Measurements from ENCODE around the gene TJP3.

The TJP3 gene

DNA sequence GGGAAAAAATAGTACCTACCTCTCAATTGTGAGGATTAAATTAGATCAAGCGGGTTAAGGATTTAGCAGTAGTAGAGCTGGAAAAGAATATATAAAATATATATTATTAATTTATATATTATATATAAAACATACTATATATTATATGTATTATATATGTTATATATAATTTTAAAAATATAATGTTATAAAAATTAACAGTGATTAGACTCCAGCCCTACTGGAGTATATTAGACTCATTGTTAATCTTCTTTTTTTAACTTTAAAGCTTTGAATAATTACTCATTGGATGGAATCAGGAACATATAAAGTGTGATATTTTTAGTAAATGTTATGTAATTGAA is 53.9 kb downstream of the TJP3 start:
- no peak for TF ChIP-seq FOXM1 (IDR thresholded peaks at IDR 0.05; ENCODE audit: borderline replicate concordance, low read depth)
- no peak for TF ChIP-seq NFIC (IDR thresholded peaks at IDR 0.05)
- TF ChIP-seq TAF1 (IDR thresholded peaks at IDR 0.05; ENCODE audit: low read depth): no peak
- TF ChIP-seq, protein P1, sequence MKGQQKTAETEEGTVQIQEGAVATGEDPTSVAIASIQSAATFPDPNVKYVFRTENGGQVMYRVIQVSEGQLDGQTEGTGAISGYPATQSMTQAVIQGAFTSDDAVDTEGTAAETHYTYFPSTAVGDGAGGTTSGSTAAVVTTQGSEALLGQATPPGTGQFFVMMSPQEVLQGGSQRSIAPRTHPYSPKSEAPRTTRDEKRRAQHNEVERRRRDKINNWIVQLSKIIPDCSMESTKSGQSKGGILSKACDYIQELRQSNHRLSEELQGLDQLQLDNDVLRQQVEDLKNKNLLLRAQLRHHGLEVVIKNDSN (IDR thresholded peaks at IDR 0.05): no peak
- no peak for TF ChIP-seq CREB1 (IDR thresholded peaks at IDR 0.05; ENCODE audit: low read depth)
- TF ChIP-seq RAD21 (IDR thresholded peaks at IDR 0.05; ENCODE audit: low read depth): no peak
- TF ChIP-seq YY1 (IDR thresholded peaks at IDR 0.05; ENCODE audit: low read depth): no peak
- TF ChIP-seq TCF12 (IDR thresholded peaks at IDR 0.05; ENCODE audit: low read depth): no peak
- no peak for TF ChIP-seq CEBPB (IDR thresholded peaks at IDR 0.05)
- TF ChIP-seq MAX (IDR thresholded peaks at IDR 0.05): no peak

DNA sequence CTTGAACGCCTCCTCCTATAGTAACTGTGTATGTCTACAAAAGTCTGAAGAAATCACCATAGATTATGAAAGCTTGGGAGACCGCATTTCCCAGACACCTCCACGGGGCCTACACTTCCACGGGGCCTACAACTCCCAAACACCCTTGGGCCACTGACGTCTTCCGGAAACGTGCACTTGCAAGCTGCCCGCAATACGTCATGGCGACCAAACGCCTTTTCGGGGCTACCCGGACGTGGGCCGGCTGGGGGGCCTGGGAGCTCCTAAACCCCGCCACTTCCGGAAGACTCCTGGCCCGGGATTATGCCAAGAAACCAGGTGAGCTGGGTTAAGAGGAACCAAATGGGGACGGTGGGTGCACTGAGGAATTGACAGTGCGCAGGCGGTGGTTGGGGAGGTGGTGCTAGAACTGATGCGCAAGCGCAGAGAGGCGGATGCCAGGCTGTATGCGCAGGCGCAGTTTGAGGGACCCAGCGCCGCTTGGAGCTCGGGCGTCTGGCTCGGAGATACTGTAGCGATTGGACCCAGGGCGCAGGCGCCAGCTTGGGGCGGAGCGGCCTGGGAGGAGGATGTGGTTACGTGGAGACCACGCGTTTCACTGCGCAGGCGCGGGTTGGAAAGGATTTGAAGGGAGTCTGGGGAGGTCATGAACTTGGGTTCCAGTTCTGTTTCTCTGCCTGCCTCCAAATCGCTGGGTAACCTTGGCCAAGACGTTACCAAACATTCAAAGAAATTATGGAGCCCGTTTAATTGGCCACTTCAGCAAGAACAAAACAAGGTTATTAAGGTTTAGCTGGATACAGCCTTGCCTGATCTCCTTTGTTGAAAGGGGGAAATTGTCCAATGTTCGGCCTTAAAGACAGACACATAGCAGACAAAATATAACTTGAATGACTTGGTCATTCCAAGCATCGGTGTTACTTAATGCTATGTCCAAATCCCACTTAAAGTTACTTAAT is 54.6 kb downstream of the TJP3 start, which contains the start of gene MRPL54:
MRPL54 (plus strand) TSS at position 182 of the 959 bp plus-strand sequence; CDS start at position 201, 19 bp downstream.
- TF ChIP-seq EGR1 (IDR thresholded peaks at IDR 0.05): 0 out of 2 replicates have a peak, but pooled peaks have one; percentile 12
- TF ChIP-seq NFIC (IDR thresholded peaks at IDR 0.05): peak; percentile 33; the same call in 1 of the 2 replicates
- TF ChIP-seq FOXM1 (IDR thresholded peaks at IDR 0.05; ENCODE audit: borderline replicate concordance, low read depth): no peak
- TF ChIP-seq YY1 (IDR thresholded peaks at IDR 0.05; ENCODE audit: low read depth): peak; percentile 90
- TF ChIP-seq TEAD4 (IDR thresholded peaks at IDR 0.05): no peak
- TF ChIP-seq, protein P2, sequence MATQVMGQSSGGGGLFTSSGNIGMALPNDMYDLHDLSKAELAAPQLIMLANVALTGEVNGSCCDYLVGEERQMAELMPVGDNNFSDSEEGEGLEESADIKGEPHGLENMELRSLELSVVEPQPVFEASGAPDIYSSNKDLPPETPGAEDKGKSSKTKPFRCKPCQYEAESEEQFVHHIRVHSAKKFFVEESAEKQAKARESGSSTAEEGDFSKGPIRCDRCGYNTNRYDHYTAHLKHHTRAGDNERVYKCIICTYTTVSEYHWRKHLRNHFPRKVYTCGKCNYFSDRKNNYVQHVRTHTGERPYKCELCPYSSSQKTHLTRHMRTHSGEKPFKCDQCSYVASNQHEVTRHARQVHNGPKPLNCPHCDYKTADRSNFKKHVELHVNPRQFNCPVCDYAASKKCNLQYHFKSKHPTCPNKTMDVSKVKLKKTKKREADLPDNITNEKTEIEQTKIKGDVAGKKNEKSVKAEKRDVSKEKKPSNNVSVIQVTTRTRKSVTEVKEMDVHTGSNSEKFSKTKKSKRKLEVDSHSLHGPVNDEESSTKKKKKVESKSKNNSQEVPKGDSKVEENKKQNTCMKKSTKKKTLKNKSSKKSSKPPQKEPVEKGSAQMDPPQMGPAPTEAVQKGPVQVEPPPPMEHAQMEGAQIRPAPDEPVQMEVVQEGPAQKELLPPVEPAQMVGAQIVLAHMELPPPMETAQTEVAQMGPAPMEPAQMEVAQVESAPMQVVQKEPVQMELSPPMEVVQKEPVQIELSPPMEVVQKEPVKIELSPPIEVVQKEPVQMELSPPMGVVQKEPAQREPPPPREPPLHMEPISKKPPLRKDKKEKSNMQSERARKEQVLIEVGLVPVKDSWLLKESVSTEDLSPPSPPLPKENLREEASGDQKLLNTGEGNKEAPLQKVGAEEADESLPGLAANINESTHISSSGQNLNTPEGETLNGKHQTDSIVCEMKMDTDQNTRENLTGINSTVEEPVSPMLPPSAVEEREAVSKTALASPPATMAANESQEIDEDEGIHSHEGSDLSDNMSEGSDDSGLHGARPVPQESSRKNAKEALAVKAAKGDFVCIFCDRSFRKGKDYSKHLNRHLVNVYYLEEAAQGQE (IDR thresholded peaks at IDR 0.05; ENCODE audit: low read depth): no peak
- TF ChIP-seq, protein P1 (IDR thresholded peaks at IDR 0.05): peak; percentile 46; the same call in 1 of the 2 replicates
- 0 out of 2 replicates have a peak, but pooled peaks have one; percentile 15 for TF ChIP-seq TCF12 (IDR thresholded peaks at IDR 0.05; ENCODE audit: low read depth)
- TF ChIP-seq CEBPB (IDR thresholded peaks at IDR 0.05): peak; percentile 53
- TF ChIP-seq CREB1 (IDR thresholded peaks at IDR 0.05; ENCODE audit: low read depth): peak; percentile 90
- peak; percentile 67 for TF ChIP-seq MAX (IDR thresholded peaks at IDR 0.05)
- peak; percentile 85 for TF ChIP-seq TAF1 (IDR thresholded peaks at IDR 0.05; ENCODE audit: low read depth)

GRCh38 chr19:3765121-3765520 is 56.9 kb downstream of the TJP3 start:
- no peak for TF ChIP-seq EGR1 (IDR thresholded peaks at IDR 0.05)
- no peak for TF ChIP-seq MAX (IDR thresholded peaks at IDR 0.05)
- TF ChIP-seq, protein P1 (IDR thresholded peaks at IDR 0.05): no peak
- TF ChIP-seq CREB1 (IDR thresholded peaks at IDR 0.05; ENCODE audit: low read depth): no peak
- TF ChIP-seq, protein P2 (IDR thresholded peaks at IDR 0.05; ENCODE audit: low read depth): no peak
- no peak for TF ChIP-seq FOXM1 (IDR thresholded peaks at IDR 0.05; ENCODE audit: borderline replicate concordance, low read depth)

GRCh38 chr19:3766520-3766919 is 58.3 kb downstream of the TJP3 start:
- TF ChIP-seq TAF1 (IDR thresholded peaks at IDR 0.05; ENCODE audit: low read depth) (no peak), NFIC (IDR thresholded peaks at IDR 0.05) (no peak), TCF12 (IDR thresholded peaks at IDR 0.05; ENCODE audit: low read depth) (no peak), EGR1 (IDR thresholded peaks at IDR 0.05) (no peak), CREB1 (IDR thresholded peaks at IDR 0.05; ENCODE audit: low read depth) (no peak), CEBPB (IDR thresholded peaks at IDR 0.05) (no peak), EP300 (IDR thresholded peaks at IDR 0.05; ENCODE audit: borderline replicate concordance) (no peak), TEAD4 (IDR thresholded peaks at IDR 0.05) (no peak), RAD21 (IDR thresholded peaks at IDR 0.05; ENCODE audit: low read depth) (no peak), ZBTB7A (IDR thresholded peaks at IDR 0.05; ENCODE audit: low read depth) (no peak), FOXM1 (IDR thresholded peaks at IDR 0.05; ENCODE audit: borderline replicate concordance, low read depth) (no peak)
- TF ChIP-seq, protein P2 (IDR thresholded peaks at IDR 0.05; ENCODE audit: low read depth): no peak
- TF ChIP-seq, protein P1 (IDR thresholded peaks at IDR 0.05): no peak
